ENCODE measurements around the gene TRIM59.
A peak's percentile ranks its signal among the peaks of the same experiment; 100 is the strongest.

DNA sequence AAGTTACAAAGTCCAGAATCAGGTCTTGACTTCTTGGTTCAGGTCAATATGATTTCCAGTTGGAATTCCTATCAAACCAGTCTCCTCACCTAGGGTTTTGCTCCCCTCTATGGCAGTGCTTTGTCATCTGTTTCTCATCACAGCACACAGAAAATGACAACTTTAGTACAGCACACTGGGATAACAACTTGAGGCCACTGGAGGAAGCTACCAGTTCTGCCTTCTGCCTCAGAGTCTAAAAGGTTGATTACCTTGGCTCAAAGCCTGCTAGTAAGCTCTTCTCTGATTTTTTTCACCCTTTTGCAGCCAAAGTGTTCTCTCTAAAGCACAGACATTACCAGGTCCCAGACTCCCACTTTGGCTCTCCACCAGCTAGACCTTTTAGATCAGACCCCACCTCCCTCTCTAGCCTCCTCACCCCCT is 24.8 kb upstream of the TRIM59 start:
- TF ChIP-seq FOXM1 (IDR thresholded peaks at IDR 0.05; ENCODE audit: low read depth) = no peak
- peak; percentile 75 for TF ChIP-seq NFIC (IDR thresholded peaks at IDR 0.05; ENCODE audit: borderline replicate concordance)
- TF ChIP-seq RCOR1 (IDR thresholded peaks at IDR 0.05; ENCODE audit: low read length) = no peak
